ENCODE data around the gene F2R.

- TF ChIP-seq CTCF (IDR thresholded peaks at IDR 0.05) (no peak), POLR2A (IDR thresholded peaks at IDR 0.05) (no peak)
These were observed 31.0 kb upstream of the F2R start for GRCh38 chr5:76684756-76685519.
